Glutamatergic neuron (in vitro differentiated cells): ENCODE results near the gene CYP46A1. TPM values are rescaled to one million over a fixed set of nuclear protein-coding genes. Genes with fewer than 3 reads are reported as not detected.
"Not testable (repeated sequence)": the region's sequence is repeated elsewhere in the genome, so short reads cannot be mapped to it uniquely, and the experiment has no call there.

Experiments used
- DNase-seq: peaks from one replicate; pipeline ENCODE4 v3.0.0; 2022
- H3K27ac Mint-ChIP-seq: one replicate; pipeline ENCODE4 v1.8.0; 2020; ENCODE audit warnings: mild to moderate bottlenecking, mixed read lengths, inconsistent platforms; ENCODE audit not compliant: unreplicated experiment
- H3K27me3 Mint-ChIP-seq: one replicate; pipeline ENCODE4 v1.8.0; 2020; ENCODE audit warnings: mild to moderate bottlenecking, moderate library complexity, mixed read lengths, inconsistent platforms; ENCODE audit not compliant: unreplicated experiment
- H3K36me3 Mint-ChIP-seq: one replicate; pipeline ENCODE4 v1.8.0; 2020; ENCODE audit warnings: mild to moderate bottlenecking, mixed read lengths, inconsistent platforms; ENCODE audit not compliant: unreplicated experiment
- H3K4me1 Mint-ChIP-seq: one replicate; pipeline ENCODE4 v1.8.0; 2020; ENCODE audit warnings: mild to moderate bottlenecking, low read depth, mixed read lengths, inconsistent platforms; ENCODE audit not compliant: unreplicated experiment
- H3K4me3 Mint-ChIP-seq: one replicate; pipeline ENCODE4 v1.8.0; 2020; ENCODE audit warnings: mild to moderate bottlenecking, mixed read lengths, inconsistent platforms; ENCODE audit not compliant: unreplicated experiment
- H3K9me3 Mint-ChIP-seq: one replicate; pipeline ENCODE4 v1.8.0; 2020; ENCODE audit warnings: mild to moderate bottlenecking, moderate library complexity, mixed read lengths, inconsistent platforms; ENCODE audit not compliant: unreplicated experiment
- CTCF ChIP-seq: fragments of 200-600 bp; sonication (generic); IDR thresholded peaks from one replicate; pipeline ENCODE4 v1.5.0; 2021; ENCODE audit not compliant: partially characterized antibody, unreplicated experiment
- total RNA-seq: library from RNA; stranded (reverse); fragmentation: NEBNext Ultra II Directional; extraction: Animal tissue kit (Norgen Biotek cat#: 25700); gene quantifications from one replicate; pipeline ENCODE4 v1.2.1, GENCODE V29; 2021; ENCODE audit not compliant: unreplicated experiment

CYP46A1 gene
- total RNA-seq, 1 donor from 2014 or later = 2.1 TPM

- Mint-ChIP-seq H3K9me3 (peaks cover 2% of the 10 kb centered on the region), H3K27me3 (peaks cover 17% of the 10 kb centered on the region), H3K4me1 (no peaks in the 10 kb centered on the region), H3K27ac (no peak overlapping the region), H3K36me3 (no peaks in the 10 kb centered on the region), H3K4me3 (peak overlapping the region; percentile 0)
- no peak for TF ChIP-seq CTCF
- DNase-seq = no peak
Measured at GRCh38 chr14:99658218-99658845, 25.8 kb upstream of the CYP46A1 start.

- H3K4me1 Mint-ChIP-seq = peaks cover 2% of the 10 kb centered on the region
- no peak overlapping the region for H3K27ac Mint-ChIP-seq
- peaks cover 22% of the 10 kb centered on the region for H3K27me3 Mint-ChIP-seq
- peaks cover 2% of the 10 kb centered on the region for H3K9me3 Mint-ChIP-seq
- no peak for TF ChIP-seq CTCF
- peak; percentile 43 for DNase-seq
- H3K4me3 Mint-ChIP-seq = no peak overlapping the region
- no peaks in the 10 kb centered on the region for H3K36me3 Mint-ChIP-seq
Measured at GRCh38 chr14:99659333-99659741, 24.8 kb upstream of the CYP46A1 start.

GRCh38 chr14:99660006-99660566, 24.0 kb upstream of the CYP46A1 start:
- H3K27me3 Mint-ChIP-seq = peaks cover 22% of the 10 kb centered on the region

GRCh38 chr14:99660794-99661193, 23.3 kb upstream of the CYP46A1 start:
- Mint-ChIP-seq H3K9me3 (peaks cover 2% of the 10 kb centered on the region), H3K27ac (no peak overlapping the region), H3K4me1 (peaks cover 5% of the 10 kb centered on the region), H3K4me3 (no peak overlapping the region), H3K36me3 (no peaks in the 10 kb centered on the region), H3K27me3 (peaks cover 22% of the 10 kb centered on the region)
- DNase-seq = no peak
- TF ChIP-seq CTCF = no peak

More at GRCh38 chr14:99660006-99660566, 24.0 kb upstream of the CYP46A1 start:
- Mint-ChIP-seq H3K4me3 (peak overlapping the region; percentile 23), H3K4me1 (peaks cover 5% of the 10 kb centered on the region), H3K27ac (peak overlapping the region; percentile 28), H3K36me3 (no peaks in the 10 kb centered on the region), H3K9me3 (peaks cover 2% of the 10 kb centered on the region)
- no peak for TF ChIP-seq CTCF
- DNase-seq = peak; percentile 40

GRCh38 chr14:99661206-99661605, 22.9 kb upstream of the CYP46A1 start:
- not testable (repeated sequence) for H3K9me3 Mint-ChIP-seq, DNase-seq, H3K4me3 Mint-ChIP-seq, H3K27ac Mint-ChIP-seq, H3K4me1 Mint-ChIP-seq, H3K36me3 Mint-ChIP-seq
- H3K27me3 Mint-ChIP-seq = peaks cover 22% of the 10 kb centered on the region
